Natural killer cell (primary cell): Measurements from ENCODE around the gene ZDHHC14. TPM values are rescaled to one million over a fixed set of nuclear protein-coding genes. Genes with fewer than 3 reads are reported as not detected.

Source experiments
- ATAC-seq, 3 donors: fragments of 150-1000 bp in 2 of 3; fragments of 200-7000 bp in 1 of 3; cut with Tn5 transposase; 1 replicate in 1 of 3; 2 replicates in 2 of 3; pipeline ENCODE4 v1.10.0; 2021; ENCODE audit warnings: mild to moderate bottlenecking in 2 of 3, moderate library complexity in 2 of 3
- DNase-seq, 2 donors: peaks; one replicate each; pipeline versions ENCODE4 v3.0.0 to v3.0.0-alpha.2; 2013 to 2021; ENCODE audit warnings: mixed read lengths in 1 of 2
- H3K27ac ChIP-seq: one replicate; pipeline ENCODE4 v1.5.1; 2013; ENCODE audit warnings: mild to moderate bottlenecking, low read length
- H3K27me3 ChIP-seq: one replicate; pipeline ENCODE4 v1.6.1; 2013; ENCODE audit warnings: low read length; ENCODE audit not compliant: control insufficient read depth, insufficient read depth
- H3K36me3 ChIP-seq: one replicate; pipeline ENCODE4 v1.6.1; 2013; ENCODE audit warnings: low read length; ENCODE audit not compliant: control insufficient read depth, insufficient read depth
- H3K4me1 ChIP-seq: one replicate; pipeline ENCODE4 v1.6.1; 2013; ENCODE audit warnings: low read length; ENCODE audit not compliant: control insufficient read depth, insufficient read depth
- H3K4me3 ChIP-seq: one replicate; pipeline ENCODE4 v1.5.1; 2013; ENCODE audit warnings: low read length
- H3K9me3 ChIP-seq: one replicate; pipeline ENCODE4 v1.6.1; 2013; ENCODE audit warnings: low read length; ENCODE audit not compliant: control insufficient read depth, insufficient read depth
- H3K27ac Mint-ChIP-seq, 2 donors: one replicate each; pipeline ENCODE4 v1.8.0; 2022; ENCODE audit warnings: mild to moderate bottlenecking in 2 of 2, mixed read lengths in 2 of 2, moderate library complexity in 1 of 2
- H3K27me3 Mint-ChIP-seq, 2 donors: one replicate each; pipeline ENCODE4 v1.8.0; 2022; ENCODE audit warnings: low read depth in 2 of 2, mixed read lengths in 2 of 2
- H3K36me3 Mint-ChIP-seq: one replicate; pipeline ENCODE4 v1.8.0; 2022; ENCODE audit warnings: mixed read lengths
- H3K4me1 Mint-ChIP-seq, 2 donors: one replicate each; pipeline ENCODE4 v1.8.0; 2022; ENCODE audit warnings: mixed read lengths in 2 of 2
- H3K4me3 Mint-ChIP-seq: one replicate; pipeline ENCODE4 v1.8.0; 2022; ENCODE audit warnings: mild to moderate bottlenecking, moderate library complexity, mixed read lengths
- H3K9me3 Mint-ChIP-seq, 2 donors: one replicate each; pipeline ENCODE4 v1.8.0; 2022; ENCODE audit warnings: mixed read lengths in 2 of 2
- CTCF ChIP-seq: fragments of 200-600 bp; IDR thresholded peaks from one replicate; pipeline ENCODE4 v1.8.0; 2022; ENCODE audit warnings: antibody characterized with exemption
- WGBS: methylation state at CpG from one replicate; pipeline ENCODE4 v1.1.7; 2013; ENCODE audit warnings: missing lambda C conversion rate; ENCODE audit not compliant: insufficient coverage; 5-methylcytosine and 5-hydroxymethylcytosine counted together
- intact Hi-C: fragments of 100-400 bp; cut with micrococcal nuclease; formaldehyde crosslinking; loops from one replicate; pipeline ENCODE4 v1.14.2; 2022
- total RNA-seq, 4 donors: library from RNA; stranded (reverse); fragments of 120-200 nt in 1 of 4; gene quantifications; one replicate each; pipeline versions ENCODE4 v1.2.3 to v1.2.4, GENCODE V29; 2013 to 2022

The ZDHHC14 gene
- total RNA-seq, 3 donors from 2014 or later (not counting 1 experiment from before 2014, with no cell fraction given): 6.7 to 11.3 (median 10.6) TPM

DNA sequence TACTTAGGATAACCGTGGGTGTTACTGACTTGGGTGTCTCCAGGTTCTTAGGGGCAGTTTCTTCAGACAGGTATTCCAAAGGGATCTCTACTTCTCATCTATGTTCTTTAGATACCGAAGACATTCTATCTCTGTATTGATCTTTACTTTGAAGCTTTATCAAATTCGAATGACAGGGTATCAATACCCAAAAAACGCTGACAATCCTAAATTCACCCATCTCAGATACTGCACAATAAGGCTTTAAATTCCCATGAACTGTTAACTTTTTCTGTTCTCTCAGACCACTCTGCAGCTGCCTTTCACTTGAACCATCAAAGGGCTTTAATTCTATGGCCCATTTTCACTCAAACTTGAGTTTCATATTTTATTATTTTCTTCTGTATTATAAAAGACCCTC is 72.1 kb downstream of the ZDHHC14 start:
- WGBS: 89% methylated on average over 4 of the region's 4 CpGs
- ATAC-seq (no peak), DNase-seq (no peak)
- Histone ChIP-seq H3K9me3 (no peaks in the 10 kb centered on the region), H3K4me3 (no peak overlapping the region), H3K4me1 (peaks cover 19% of the 10 kb centered on the region), H3K36me3 (no peaks in the 10 kb centered on the region), H3K27ac (no peak overlapping the region), H3K27me3 (no peaks in the 10 kb centered on the region)
- Mint-ChIP-seq H3K4me1 (peaks cover 13 to 14% of the 10 kb centered on the region in 2 donors), H3K27me3 (peaks cover 0 to 3% of the 10 kb centered on the region in 2 donors), H3K9me3 (no peaks in the 10 kb centered on the region), H3K27ac (no peak overlapping the region), H3K36me3 (no peaks in the 10 kb centered on the region), H3K4me3 (no peak overlapping the region)
- intact Hi-C loops: no loop called here
- no peak for TF ChIP-seq CTCF

DNA sequence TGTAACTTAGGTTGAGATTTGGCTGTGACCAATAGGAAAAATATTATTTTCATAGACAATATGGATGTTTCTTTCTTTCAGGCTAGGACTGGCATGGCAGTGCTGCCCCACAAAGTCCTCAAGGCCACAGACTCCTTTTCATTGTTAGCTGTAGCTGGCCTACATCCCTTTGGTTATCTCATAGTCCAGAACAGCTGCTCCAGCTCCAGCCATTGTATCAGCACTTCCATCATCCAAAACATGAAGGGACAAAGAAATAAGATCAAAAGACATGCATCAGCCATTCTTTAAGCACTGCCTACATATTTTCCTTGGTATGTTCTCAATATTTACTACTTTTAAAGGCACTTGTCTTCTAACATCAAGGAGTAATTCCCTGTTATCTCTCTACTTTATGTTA is 73.0 kb downstream of the ZDHHC14 start:
- peaks cover 19% of the 10 kb centered on the region for H3K4me1 ChIP-seq
- Mint-ChIP-seq H3K36me3 (no peaks in the 10 kb centered on the region), H3K4me1 (peaks cover 13 to 15% of the 10 kb centered on the region in 2 donors), H3K27me3 (peaks cover 0 to 3% of the 10 kb centered on the region in 2 donors), H3K9me3 (no peaks in the 10 kb centered on the region), H3K4me3 (no peak overlapping the region), H3K27ac (no peak overlapping the region)
- no peaks in the 10 kb centered on the region for H3K9me3 ChIP-seq
- no peak overlapping the region for H3K27ac ChIP-seq
- no peak for TF ChIP-seq CTCF
- no peaks in the 10 kb centered on the region for H3K36me3 ChIP-seq
- H3K4me3 ChIP-seq: no peak overlapping the region
- DNase-seq (no peak), ATAC-seq (no peak)
- intact Hi-C loops: no loop called here
- H3K27me3 ChIP-seq: no peaks in the 10 kb centered on the region

DNA sequence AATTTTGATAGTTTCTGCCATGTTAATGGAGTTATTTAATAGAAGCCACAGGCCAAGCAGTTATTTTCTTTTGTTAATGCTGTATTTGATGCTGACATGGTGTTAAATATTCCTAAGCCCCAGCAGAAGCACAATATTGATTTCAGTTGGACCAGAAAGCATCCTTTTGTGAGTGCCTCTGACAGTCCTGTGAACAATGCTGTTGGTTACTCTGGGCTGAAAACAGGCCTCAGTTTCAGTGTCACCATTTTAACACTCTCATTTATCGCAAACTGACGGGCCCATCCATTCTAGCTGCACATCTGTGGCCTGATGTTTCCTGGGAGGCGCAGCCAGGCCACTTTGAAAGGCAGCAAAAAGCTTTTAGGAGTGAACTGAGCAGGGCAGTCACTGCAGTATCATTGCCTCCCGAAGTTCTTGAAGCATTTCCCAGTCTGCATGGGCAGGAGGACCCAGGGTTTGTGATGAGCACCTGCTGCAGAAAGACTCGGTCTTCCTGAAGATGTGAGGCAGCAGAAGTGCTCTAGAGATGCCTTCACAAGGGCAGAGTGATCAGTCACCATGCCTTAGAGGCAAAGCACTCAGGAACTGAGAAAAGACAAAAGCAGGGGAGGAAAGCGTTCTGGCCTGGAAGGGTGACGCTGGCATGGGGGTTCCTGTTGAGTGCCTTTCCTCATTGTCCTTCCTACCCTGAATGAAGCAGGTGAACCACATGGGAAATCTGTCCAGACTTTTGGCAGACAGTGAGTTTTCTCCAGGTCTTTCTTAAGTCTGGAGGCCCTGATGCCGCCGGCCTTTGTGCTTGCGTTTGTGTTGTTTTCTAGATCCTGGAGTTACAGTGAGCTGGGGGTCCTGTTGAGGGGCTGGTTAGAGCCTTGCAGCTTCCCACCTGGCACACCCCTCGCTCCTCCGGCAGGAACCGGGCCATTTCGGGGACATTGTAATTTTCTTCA is 74.0 kb downstream of the ZDHHC14 start:
- Mint-ChIP-seq H3K27me3 (peaks cover 0 to 3% of the 10 kb centered on the region in 2 donors), H3K36me3 (no peaks in the 10 kb centered on the region), H3K4me1 (peaks cover 17 to 21% of the 10 kb centered on the region in 2 donors), H3K4me3 (no peak overlapping the region), H3K27ac (peak overlapping the region; percentile 31 to 61), H3K9me3 (no peaks in the 10 kb centered on the region)
- no peak for TF ChIP-seq CTCF
- Histone ChIP-seq H3K27ac (no peak overlapping the region), H3K4me1 (peaks cover 27% of the 10 kb centered on the region), H3K27me3 (no peaks in the 10 kb centered on the region), H3K9me3 (no peaks in the 10 kb centered on the region), H3K36me3 (no peaks in the 10 kb centered on the region), H3K4me3 (no peak overlapping the region)
- ATAC-seq (no peak), DNase-seq (no peak)
- intact Hi-C loops: no loop called here
- 90% methylated on average over 14 of the region's 14 CpGs for WGBS
